GM12878 (cell line): ENCODE results near the gene CACNA1D. TPM values are rescaled to one million over a fixed set of nuclear protein-coding genes. Genes with fewer than 3 reads are reported as not detected.

Experiments used
- ATAC-seq: fragments of 200-7000 bp; cut with Tn5 transposase; 3 replicates; pipeline ENCODE4 v1.9.1; 2020; ENCODE audit warnings: mild to moderate bottlenecking, moderate library complexity
- BruUV-seq: library from RNA; stranded (reverse); fragments of 400-500 nt; replicated peaks from 2 replicates; lab custom pipeline; 2021; lab: Mats Ljungman, UMichigan
- CTCF ChIA-PET: fragments of 300-600 bp; sonication (Branson Sonifier 250); formaldehyde crosslinking; extraction: SDS; loops from one replicate; lab custom pipeline; 2021; ENCODE audit warnings: inconsistent platforms; lab: Yijun Ruan, JAX
- POLR2A ChIA-PET: fragments of 350-600 bp; formaldehyde crosslinking; extraction: SDS; loops from one replicate; lab custom pipeline; 2021; ENCODE audit warnings: inconsistent platforms; lab: Charles Lee
- RAD21 ChIA-PET: fragments of 300-600 bp; sonication (Branson Sonifier 250); formaldehyde crosslinking; loops from one replicate; lab custom pipeline; 2023; ENCODE audit warnings: antibody characterized with exemption; ENCODE audit not compliant: unreplicated experiment; lab: Charles Lee
- SMC1A ChIA-PET: fragments of 300-600 bp; sonication (Branson Sonifier 250); formaldehyde crosslinking; loops from one replicate; lab custom pipeline; 2023; ENCODE audit not compliant: unreplicated experiment, uncharacterized antibody; lab: Charles Lee
- DNase-seq: peaks from one replicate; pipeline ENCODE4 v3.0.0-alpha.2; 2011; ENCODE audit warnings: low read depth, low spot score
- FAIRE-seq: peaks from 3 replicates; lab custom pipeline; 2011; peaks lifted over from hg19 to GRCh38; lab: Jason Lieb, UNC
- H2AFZ ChIP-seq: 2 replicates; pipeline ENCODE4 v1.6.0; 2011; ENCODE audit warnings: low read depth, low read length, control low read depth; ENCODE audit not compliant: control insufficient read depth
- H3K27ac ChIP-seq: 2 replicates; pipeline ENCODE4 v1.5.1; 2011; ENCODE audit warnings: control low read depth; ENCODE audit not compliant: control insufficient read depth, insufficient read depth
- H3K27me3 ChIP-seq, 2 experiments: replicated peaks in 1 of 2; 2 replicates each; pipeline versions ENCODE4 v1.6.0 to v1.6.1; 2011; ENCODE audit warnings: low read length in 1 of 2; ENCODE audit not compliant: control insufficient read depth in 2 of 2, insufficient read depth in 2 of 2
- H3K36me3 ChIP-seq, 2 experiments: 2 replicates each; pipeline ENCODE4 v1.5.1; 2011; ENCODE audit warnings: low read length in 1 of 2; ENCODE audit not compliant: control insufficient read depth in 2 of 2, insufficient read depth in 2 of 2
- H3K4me1 ChIP-seq: 2 replicates; pipeline ENCODE4 v1.6.1; 2011; ENCODE audit warnings: mild to moderate bottlenecking, low read length, moderate library complexity, mixed read lengths; ENCODE audit not compliant: control insufficient read depth, insufficient read depth
- H3K4me2 ChIP-seq: 2 replicates; pipeline ENCODE4 v1.6.0; 2011; ENCODE audit warnings: control low read depth; ENCODE audit not compliant: control insufficient read depth, insufficient read depth
- H3K4me3 ChIP-seq: fragments of 200-600 bp; sonication (generic); 2 replicates; pipeline ENCODE4 v1.5.1; 2016
- H3K79me2 ChIP-seq: 2 replicates; pipeline ENCODE4 v1.6.0; 2011; ENCODE audit warnings: low read length; ENCODE audit not compliant: control insufficient read depth, insufficient read depth
- H3K9ac ChIP-seq: 2 replicates; pipeline ENCODE4 v1.8.0; 2011; ENCODE audit warnings: low read length, control low read depth, mixed read lengths; ENCODE audit not compliant: control insufficient read depth, insufficient read depth
- H3K9me3 ChIP-seq: replicated peaks from 3 replicates; pipeline ENCODE4 v1.5.1; 2011; ENCODE audit warnings: mild to moderate bottlenecking, low read length; ENCODE audit not compliant: control insufficient read depth, insufficient read depth
- H4K20me1 ChIP-seq: 2 replicates; pipeline ENCODE4 v1.6.0; 2011; ENCODE audit not compliant: control insufficient read depth, insufficient read depth
- BCL11A ChIP-seq: IDR thresholded peaks from 2 replicates; pipeline ENCODE4 v1.6.1; 2011; ENCODE audit warnings: low read depth, low read length
- CBFB ChIP-seq: IDR thresholded peaks from 2 replicates; pipeline ENCODE4 v1.6.1; 2016; ENCODE audit warnings: antibody characterized with exemption, low read depth
- CHD4 ChIP-seq: fragments of 200-600 bp; sonication (generic); IDR thresholded peaks from 2 replicates; pipeline ENCODE4 v1.6.1; 2016; ENCODE audit warnings: mild to moderate bottlenecking
- IRF3 ChIP-seq: fragments of 450-650 bp; IDR thresholded peaks from 2 replicates; pipeline ENCODE4 v1.6.1; 2014; ENCODE audit warnings: mild to moderate bottlenecking
- LARP7 ChIP-seq: fragments of 450-650 bp; IDR thresholded peaks from 2 replicates; pipeline ENCODE4 v1.6.1; 2017; ENCODE audit warnings: mild to moderate bottlenecking
- MTA3 ChIP-seq: IDR thresholded peaks from 2 replicates; pipeline ENCODE4 v1.6.1; 2012; ENCODE audit warnings: low read length, inconsistent platforms, borderline replicate concordance
- NR2C1 ChIP-seq: fragments of 450-650 bp; IDR thresholded peaks from 2 replicates; pipeline ENCODE4 v1.6.1; 2017; ENCODE audit warnings: antibody characterized with exemption, mild to moderate bottlenecking, moderate library complexity
- NRF1 ChIP-seq: conservative IDR thresholded peaks from 2 replicates; pipeline ENCODE4 v1.6.1; 2011; ENCODE audit warnings: mild to moderate bottlenecking, low read depth, low read length, improper control_type of control experiment
- POLR2A ChIP-seq: IDR thresholded peaks from 2 replicates; pipeline ENCODE4 v1.6.1; 2011; ENCODE audit warnings: low read depth, mild to moderate bottlenecking, low read length
- RBBP5 ChIP-seq: fragments of 200-600 bp; sonication (generic); conservative IDR thresholded peaks from 2 replicates; pipeline ENCODE4 v1.6.1; 2016
- SIX5 ChIP-seq: IDR thresholded peaks from 2 replicates; pipeline ENCODE4 v1.6.1; 2011; ENCODE audit warnings: mild to moderate bottlenecking, low read depth, low read length, moderate library complexity; ENCODE audit not compliant: severe bottlenecking
- SMAD5 ChIP-seq: IDR thresholded peaks from 2 replicates; pipeline ENCODE4 v1.6.1; 2016; ENCODE audit warnings: antibody characterized with exemption, low read depth
- TARDBP ChIP-seq: IDR thresholded peaks from 2 replicates; pipeline ENCODE4 v1.6.1; 2016; ENCODE audit warnings: borderline replicate concordance
- TBL1XR1 ChIP-seq: IDR thresholded peaks from 2 replicates; pipeline ENCODE4 v1.6.1; 2012; ENCODE audit warnings: low read depth, low read length, improper control_type of control experiment
- ZBTB40 ChIP-seq: fragments of 450-650 bp; IDR thresholded peaks from 2 replicates; pipeline ENCODE4 v1.6.1; 2016; ENCODE audit warnings: mild to moderate bottlenecking, moderate library complexity, borderline replicate concordance
- ZNF622 ChIP-seq: fragments of 450-650 bp; IDR thresholded peaks from 2 replicates; pipeline ENCODE4 v1.6.1; 2017; ENCODE audit warnings: mild to moderate bottlenecking, inconsistent platforms
- ZNF687 ChIP-seq: fragments of 450-650 bp; IDR thresholded peaks from 2 replicates; pipeline ENCODE4 v1.6.1; 2017; ENCODE audit warnings: mild to moderate bottlenecking, moderate library complexity
- WGBS: methylation state at CpG from one replicate; pipeline ENCODE4 v1.1.6; 2016; ENCODE audit warnings: low lambda C conversion rate; ENCODE audit not compliant: insufficient replicate concordance, insufficient coverage; ENCODE audit errors: missing lambda C conversion rate; 5-methylcytosine and 5-hydroxymethylcytosine counted together
- in situ Hi-C: fragments of 300-500 bp; cut with MboI; formaldehyde crosslinking; loops from 9 replicates; pipeline ENCODE4 v1.14.3; 2018; ENCODE audit warnings: mixed read lengths
- intact Hi-C: fragments of 100-400 bp; cut with micrococcal nuclease; formaldehyde crosslinking; loops from one replicate; pipeline ENCODE4 v1.14.2; 2022; ENCODE audit not compliant: unreplicated experiment
- polyA plus RNA-seq, 11 experiments: library from polyadenylated mRNA; depleted of rRNA in 4 of 11; unstranded in 6 of 11; stranded (reverse) in 5 of 11; fragments of >200 nt; fragmentation: Nextera tagmentation in 4 of 11; fragmentation: Illumina TruSeq in 1 of 11; extraction: Ambion mirVana in 4 of 11; extraction: Trizol in 1 of 11; gene quantifications; 1 replicate in 1 of 11; 2 replicates in 10 of 11; pipeline versions ENCODE4 v1.2.1 to v1.2.3, GENCODE V29; 2011 to 2016; ENCODE audit warnings: inconsistent platforms in 2 of 11, missing spikeins in 2 of 11, low read depth in 1 of 11
- total RNA-seq, 4 experiments: library from RNA; depleted of rRNA in 3 of 4; stranded (reverse); fragments of >200 nt in 3 of 4; fragmentation: Illumina TruSeq in 1 of 4; extraction: Trizol in 1 of 4; gene quantifications; 2 replicates each; pipeline versions ENCODE4 v1.2.1 to v1.2.3, GENCODE V29; 2013 to 2021

Gene CACNA1D
- total and polyA plus RNA-seq, 10 of the 15 experiments (the other 5 are each of a cell fraction or from before 2014, with no cell fraction given) = 0.21 to 24.4 (median 1.6) TPM

- TF ChIP-seq ZNF687 (no peak), CHD4 (no peak), CBFB (no peak), NRF1 (no peak), TARDBP (no peak), MTA3 (no peak), TBL1XR1 (no peak), SMAD5 (no peak), RBBP5 (no peak)
These were observed 329.7 kb downstream of the CACNA1D start (continued) for GRCh38 chr3:53823956-53824657.

GRCh38 chr3:53824795-53825194, 330.4 kb downstream of the CACNA1D start:
- no peak overlapping the region for H3K9ac ChIP-seq
- SMC1A ChIA-PET = no interaction called here
- POLR2A ChIA-PET = no interaction called here
- RAD21 ChIA-PET = no interaction called here
- intact Hi-C loops = no loop called here
- CTCF ChIA-PET = no interaction called here
- H4K20me1 ChIP-seq = no peaks in the 10 kb centered on the region
- H3K27ac ChIP-seq = no peak overlapping the region
- no peaks in the 10 kb centered on the region; a peak in 1 of 4 replicates for H3K36me3 ChIP-seq
- no TSS peak for BruUV-seq
- H3K79me2 ChIP-seq = no peaks in the 10 kb centered on the region
- FAIRE-seq = no peak
- no peaks in the 10 kb centered on the region for H3K9me3 ChIP-seq
- H3K4me1 ChIP-seq = no peaks in the 10 kb centered on the region
- no peak overlapping the region for H3K4me3 ChIP-seq
- no peaks in the 10 kb centered on the region for H3K27me3 ChIP-seq
- WGBS = 55% methylated on average over 4 of the region's 4 CpGs
- H2AFZ ChIP-seq = no peak overlapping the region
- DNase-seq = no peak
- no peak overlapping the region for H3K4me2 ChIP-seq
- in situ Hi-C loops = no loop called here
- no peak for ATAC-seq
- TF ChIP-seq IRF3 (no peak), BCL11A (no peak), LARP7 (no peak), SIX5 (no peak), ZBTB40 (no peak), POLR2A (no peak), NR2C1 (no peak), ZNF622 (no peak)
